HepG2 (cell line): ENCODE data around the gene CFAP97D1. TPM values are rescaled to one million over a fixed set of nuclear protein-coding genes. Genes with fewer than 3 reads are reported as not detected.
A peak's percentile ranks its signal among the peaks of the same experiment; 100 is the strongest.

Experiments
- ASH2L ChIP-seq: fragments of 300-600, 200-600 bp; sonication (generic); IDR thresholded peaks from 2 replicates; pipeline ENCODE4 v1.7.0; 2017; ENCODE audit warnings: low read depth, mild to moderate bottlenecking, moderate library complexity, mixed read lengths, low read length; ENCODE audit not compliant: insufficient read length
- BHLHE40 ChIP-seq: IDR thresholded peaks from 2 replicates; pipeline ENCODE4 v1.6.1; 2011; ENCODE audit warnings: low read length, improper control_type of control experiment
- CREB1 ChIP-seq, 2 experiments: fragments of 450-650 bp in 1 of 2; IDR thresholded peaks; 2 replicates each; pipeline ENCODE4 v1.6.1; 2016 to 2017; ENCODE audit warnings: control low read depth in 1 of 2, mild to moderate bottlenecking in 1 of 2, missing compliant biosample characterization in 1 of 2, missing genetic modification characterization in 1 of 2
- FOSL1 ChIP-seq: sonication (generic); formaldehyde crosslinking; IDR thresholded peaks from 2 replicates; pipeline ENCODE4 v1.9.0; 2021; ENCODE audit warnings: missing genetic modification reagents, borderline replicate concordance
- HMGA1 ChIP-seq: sonication (generic); formaldehyde crosslinking; conservative IDR thresholded peaks from 2 replicates; pipeline ENCODE4 v1.4.0; 2020; ENCODE audit warnings: missing genetic modification reagents
- MTF1 ChIP-seq: sonication (generic); formaldehyde crosslinking; IDR thresholded peaks from 2 replicates; pipeline ENCODE4 v1.5.0; 2020; ENCODE audit warnings: missing genetic modification reagents
- NR3C1 ChIP-seq: sonication (generic); formaldehyde crosslinking; IDR thresholded peaks from 2 replicates; pipeline ENCODE4 v1.4.0; 2020; ENCODE audit warnings: missing genetic modification reagents
- PPARG ChIP-seq: conservative IDR thresholded peaks from 2 replicates; pipeline ENCODE4 v1.6.1; 2016; ENCODE audit warnings: missing biosample characterization, missing genetic modification reagents
- RAD51 ChIP-seq: fragments of 450-650 bp; IDR thresholded peaks from 2 replicates; pipeline ENCODE4 v1.6.1; 2016; ENCODE audit warnings: borderline replicate concordance
- RXRB ChIP-seq: IDR thresholded peaks from 2 replicates; pipeline ENCODE4 v1.6.1; 2016; ENCODE audit warnings: borderline replicate concordance, missing genetic modification reagents, missing compliant biosample characterization
- SATB2 ChIP-seq: sonication (generic); formaldehyde crosslinking; IDR thresholded peaks from 2 replicates; pipeline ENCODE4 v1.5.0; 2020; ENCODE audit warnings: missing genetic modification reagents
- SNAPC2 ChIP-seq: sonication (generic); formaldehyde crosslinking; IDR thresholded peaks from 2 replicates; pipeline ENCODE4 v1.8.1; 2022; ENCODE audit warnings: mild to moderate bottlenecking, missing genetic modification reagents
- ZNF124 ChIP-seq: sonication (generic); formaldehyde crosslinking; IDR thresholded peaks from 2 replicates; pipeline ENCODE4 v1.4.0; 2020; ENCODE audit warnings: missing genetic modification reagents
- ZNF251 ChIP-seq: sonication (generic); formaldehyde crosslinking; IDR thresholded peaks from 2 replicates; pipeline ENCODE4 v1.9.0; 2021; ENCODE audit warnings: mild to moderate bottlenecking, missing genetic modification reagents
- ZNF3 ChIP-seq: IDR thresholded peaks from 2 replicates; pipeline ENCODE4 v1.7.0; 2017; ENCODE audit warnings: inconsistent platforms
- ZNF343 ChIP-seq: sonication (generic); formaldehyde crosslinking; IDR thresholded peaks from 2 replicates; pipeline ENCODE4 v1.4.0; 2020; ENCODE audit warnings: mild to moderate bottlenecking, missing genetic modification reagents
- ZNF546 ChIP-seq: sonication (generic); formaldehyde crosslinking; conservative IDR thresholded peaks from 2 replicates; pipeline ENCODE4 v1.8.1; 2023; ENCODE audit warnings: mild to moderate bottlenecking, missing genetic modification reagents
- ZNF570 ChIP-seq: sonication (generic); formaldehyde crosslinking; IDR thresholded peaks from 2 replicates; pipeline ENCODE4 v1.4.0; 2020; ENCODE audit warnings: mild to moderate bottlenecking, missing genetic modification reagents, borderline replicate concordance
- ZNF761 ChIP-seq: sonication (generic); formaldehyde crosslinking; conservative IDR thresholded peaks from 2 replicates; pipeline ENCODE4 v1.4.0; 2020; ENCODE audit warnings: mild to moderate bottlenecking, missing genetic modification reagents
- ZNF790 ChIP-seq: sonication (generic); formaldehyde crosslinking; IDR thresholded peaks from 2 replicates; pipeline ENCODE4 v1.8.0; 2022; ENCODE audit warnings: missing genetic modification reagents, mild to moderate bottlenecking, borderline replicate concordance
- ZNF891 ChIP-seq: sonication (generic); formaldehyde crosslinking; IDR thresholded peaks from 2 replicates; pipeline ENCODE4 v1.5.0; 2020; ENCODE audit warnings: mild to moderate bottlenecking, missing genetic modification reagents
- polyA plus RNA-seq, 8 experiments: library from polyadenylated mRNA; depleted of rRNA in 3 of 8; stranded (reverse) in 7 of 8; unstranded in 1 of 8; fragments of >200 nt; fragmentation: Illumina TruSeq in 4 of 8; extraction: Trizol in 4 of 8; gene quantifications; 2 replicates each; pipeline versions ENCODE4 v1.2.1 to v1.2.3, GENCODE V29; 2011 to 2016; ENCODE audit warnings: low read depth in 4 of 8, missing spikeins in 1 of 8, mixed read lengths in 1 of 8; ENCODE audit not compliant: insufficient read depth in 1 of 8
- total RNA-seq, 5 experiments: library from RNA; depleted of rRNA; stranded (reverse); fragments of >200 nt; fragmentation: Illumina TruSeq; extraction: Trizol; gene quantifications; 2 replicates each; pipeline ENCODE4 v1.2.3, GENCODE V29; 2016; ENCODE audit warnings: low read depth in 1 of 5
- TF ChIP-seq, protein P1 (sequence below): sonication (generic); formaldehyde crosslinking; IDR thresholded peaks from 2 replicates; pipeline ENCODE4 v1.5.0; 2020; ENCODE audit warnings: mild to moderate bottlenecking, missing genetic modification reagents
- TF ChIP-seq, protein P2 (sequence below): sonication (generic); formaldehyde crosslinking; conservative IDR thresholded peaks from 2 replicates; pipeline ENCODE4 v1.8.0; 2022; ENCODE audit warnings: mild to moderate bottlenecking, moderate library complexity, missing genetic modification reagents
- TF ChIP-seq, protein P3 (sequence below): sonication (generic); formaldehyde crosslinking; IDR thresholded peaks from 2 replicates; pipeline ENCODE4 v1.5.0; 2020; ENCODE audit warnings: missing genetic modification reagents

Gene CFAP97D1
- total and polyA plus RNA-seq, 2 of the 13 experiments (the other 11 are each of a cell fraction or from before 2014, with no cell fraction given), result 0.02 TPM; not detected in 1

DNA sequence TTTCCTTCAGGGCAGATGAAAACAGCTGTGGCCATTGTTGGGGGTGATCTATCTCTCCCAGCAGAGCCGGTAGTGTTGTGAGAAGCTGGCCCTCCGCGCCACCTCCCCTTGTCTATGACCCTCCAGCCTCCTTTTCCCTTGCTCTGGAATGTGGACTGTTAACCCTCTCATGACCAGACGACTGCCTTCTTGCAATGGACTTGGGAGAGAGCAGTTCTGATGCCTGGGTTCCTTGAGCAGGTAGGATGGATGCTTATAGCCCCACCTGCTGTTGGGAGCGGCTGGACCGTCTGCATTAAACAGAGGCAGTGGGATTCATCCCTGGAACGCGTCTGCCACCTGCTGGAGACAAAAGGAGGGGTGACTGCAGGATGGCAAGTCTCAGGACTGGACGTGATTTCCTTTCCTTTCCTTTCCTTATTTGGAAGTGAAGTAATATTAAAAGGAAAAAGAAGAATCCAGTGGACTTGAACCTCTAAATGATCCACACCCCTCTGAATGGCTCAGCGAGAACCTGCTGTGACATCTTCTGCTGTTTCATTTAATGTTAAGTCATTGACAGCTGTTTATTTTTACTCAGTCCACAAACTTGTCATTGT is 19.9 kb upstream of the CFAP97D1 start (continued):
- TF ChIP-seq, protein P1, sequence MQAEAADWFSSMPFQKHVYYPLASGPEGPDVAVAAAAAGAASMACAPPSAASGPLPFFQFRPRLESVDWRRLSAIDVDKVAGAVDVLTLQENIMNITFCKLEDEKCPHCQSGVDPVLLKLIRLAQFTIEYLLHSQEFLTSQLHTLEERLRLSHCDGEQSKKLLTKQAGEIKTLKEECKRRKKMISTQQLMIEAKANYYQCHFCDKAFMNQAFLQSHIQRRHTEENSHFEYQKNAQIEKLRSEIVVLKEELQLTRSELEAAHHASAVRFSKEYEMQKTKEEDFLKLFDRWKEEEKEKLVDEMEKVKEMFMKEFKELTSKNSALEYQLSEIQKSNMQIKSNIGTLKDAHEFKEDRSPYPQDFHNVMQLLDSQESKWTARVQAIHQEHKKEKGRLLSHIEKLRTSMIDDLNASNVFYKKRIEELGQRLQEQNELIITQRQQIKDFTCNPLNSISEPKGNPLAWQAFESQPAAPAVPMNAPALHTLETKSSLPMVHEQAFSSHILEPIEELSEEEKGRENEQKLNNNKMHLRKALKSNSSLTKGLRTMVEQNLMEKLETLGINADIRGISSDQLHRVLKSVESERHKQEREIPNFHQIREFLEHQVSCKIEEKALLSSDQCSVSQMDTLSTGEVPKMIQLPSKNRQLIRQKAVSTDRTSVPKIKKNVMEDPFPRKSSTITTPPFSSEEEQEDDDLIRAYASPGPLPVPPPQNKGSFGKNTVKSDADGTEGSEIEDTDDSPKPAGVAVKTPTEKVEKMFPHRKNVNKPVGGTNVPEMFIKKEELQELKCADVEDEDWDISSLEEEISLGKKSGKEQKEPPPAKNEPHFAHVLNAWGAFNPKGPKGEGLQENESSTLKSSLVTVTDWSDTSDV (CRISPR knock-in tag), result no peak
- TF ChIP-seq SNAPC2 (CRISPR knock-in tag) (no peak), MTF1 (no peak), ZNF251 (CRISPR knock-in tag) (no peak), NR3C1 (CRISPR knock-in tag) (no peak), SATB2 (CRISPR knock-in tag) (no peak), BHLHE40 (peak; percentile 44; the same call in 1 of the 2 replicates), ZNF546 (CRISPR knock-in tag) (0 out of 2 replicates have a peak, but pooled peaks have one; percentile 41), HMGA1 (no peak), ZNF790 (CRISPR knock-in tag) (no peak), RAD51 (no peak), ZNF761 (CRISPR knock-in tag) (no peak), ZNF570 (no peak), ZNF891 (CRISPR knock-in tag) (0 out of 2 replicates have a peak, but pooled peaks have one; percentile 60), PPARG (peak; percentile 74), CREB1 (IDR thresholded peaks at IDR 0.05) (no peak), CREB1 (CRISPR knock-in tag; IDR thresholded peaks at IDR 0.05) (no peak; the same call in 1 of the 2 replicates), FOSL1 (CRISPR knock-in tag) (no peak), ASH2L (no peak), ZNF124 (CRISPR knock-in tag) (0 out of 2 replicates have a peak, but pooled peaks have one; percentile 82), ZNF3 (CRISPR knock-in tag) (no peak), ZNF343 (CRISPR knock-in tag) (no peak), RXRB (CRISPR knock-in tag) (peak; percentile 78)
- TF ChIP-seq, protein P2, sequence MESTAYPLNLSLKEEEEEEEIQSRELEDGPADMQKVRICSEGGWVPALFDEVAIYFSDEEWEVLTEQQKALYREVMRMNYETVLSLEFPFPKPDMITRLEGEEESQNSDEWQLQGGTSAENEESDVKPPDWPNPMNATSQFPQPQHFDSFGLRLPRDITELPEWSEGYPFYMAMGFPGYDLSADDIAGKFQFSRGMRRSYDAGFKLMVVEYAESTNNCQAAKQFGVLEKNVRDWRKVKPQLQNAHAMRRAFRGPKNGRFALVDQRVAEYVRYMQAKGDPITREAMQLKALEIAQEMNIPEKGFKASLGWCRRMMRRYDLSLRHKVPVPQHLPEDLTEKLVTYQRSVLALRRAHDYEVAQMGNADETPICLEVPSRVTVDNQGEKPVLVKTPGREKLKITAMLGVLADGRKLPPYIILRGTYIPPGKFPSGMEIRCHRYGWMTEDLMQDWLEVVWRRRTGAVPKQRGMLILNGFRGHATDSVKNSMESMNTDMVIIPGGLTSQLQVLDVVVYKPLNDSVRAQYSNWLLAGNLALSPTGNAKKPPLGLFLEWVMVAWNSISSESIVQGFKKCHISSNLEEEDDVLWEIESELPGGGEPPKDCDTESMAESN, result 0 out of 2 replicates have a peak, but pooled peaks have one; percentile 60
- TF ChIP-seq, protein P3, sequence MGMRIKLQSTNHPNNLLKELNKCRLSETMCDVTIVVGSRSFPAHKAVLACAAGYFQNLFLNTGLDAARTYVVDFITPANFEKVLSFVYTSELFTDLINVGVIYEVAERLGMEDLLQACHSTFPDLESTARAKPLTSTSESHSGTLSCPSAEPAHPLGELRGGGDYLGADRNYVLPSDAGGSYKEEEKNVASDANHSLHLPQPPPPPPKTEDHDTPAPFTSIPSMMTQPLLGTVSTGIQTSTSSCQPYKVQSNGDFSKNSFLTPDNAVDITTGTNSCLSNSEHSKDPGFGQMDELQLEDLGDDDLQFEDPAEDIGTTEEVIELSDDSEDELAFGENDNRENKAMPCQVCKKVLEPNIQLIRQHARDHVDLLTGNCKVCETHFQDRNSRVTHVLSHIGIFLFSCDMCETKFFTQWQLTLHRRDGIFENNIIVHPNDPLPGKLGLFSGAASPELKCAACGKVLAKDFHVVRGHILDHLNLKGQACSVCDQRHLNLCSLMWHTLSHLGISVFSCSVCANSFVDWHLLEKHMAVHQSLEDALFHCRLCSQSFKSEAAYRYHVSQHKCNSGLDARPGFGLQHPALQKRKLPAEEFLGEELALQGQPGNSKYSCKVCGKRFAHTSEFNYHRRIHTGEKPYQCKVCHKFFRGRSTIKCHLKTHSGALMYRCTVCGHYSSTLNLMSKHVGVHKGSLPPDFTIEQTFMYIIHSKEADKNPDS (CRISPR knock-in tag), result no peak; the same call in 1 of the 2 replicates
